Effector memory CD4-positive, alpha-beta T cell (primary cell): ENCODE data around the gene TRPC6.
"Not testable (repeated sequence)": the region's sequence is repeated elsewhere in the genome, so short reads cannot be mapped to it uniquely, and the experiment has no call there.

Source experiments
- DNase-seq, 3 donors: peaks; one replicate each; pipeline ENCODE4 v3.0.0-alpha.2; 2020
- H3K27ac ChIP-seq: 2 replicates; pipeline ENCODE4 v1.7.0; 2013; ENCODE audit warnings: mild to moderate bottlenecking, low read length, moderate library complexity; ENCODE audit not compliant: insufficient read depth, poor library complexity, severe bottlenecking
- H3K27me3 ChIP-seq: replicated peaks from 2 replicates; pipeline ENCODE4 v1.7.0; 2013; ENCODE audit warnings: mild to moderate bottlenecking, low read length; ENCODE audit not compliant: insufficient read depth, control insufficient read depth, poor library complexity, severe bottlenecking
- H3K36me3 ChIP-seq: 2 replicates; pipeline ENCODE4 v1.7.0; 2013; ENCODE audit warnings: mild to moderate bottlenecking, low read length, moderate library complexity; ENCODE audit not compliant: control insufficient read depth, insufficient read depth
- H3K4me1 ChIP-seq: 2 replicates; pipeline ENCODE4 v1.7.0; 2013; ENCODE audit warnings: low read length, mild to moderate bottlenecking; ENCODE audit not compliant: control insufficient read depth, insufficient read depth, poor library complexity, severe bottlenecking
- H3K4me3 ChIP-seq: 2 replicates; pipeline ENCODE4 v1.7.0; 2013; ENCODE audit warnings: low read length, low read depth, mild to moderate bottlenecking; ENCODE audit not compliant: insufficient read depth, poor library complexity, severe bottlenecking
- H3K9me3 ChIP-seq: 2 replicates; pipeline ENCODE4 v1.7.0; 2013; ENCODE audit warnings: mild to moderate bottlenecking, low read length, moderate library complexity; ENCODE audit not compliant: control insufficient read depth

The TRPC6 gene

GRCh38 chr11:101466352-101466751 lies 117.5 kb downstream of the TRPC6 start:
- Histone ChIP-seq H3K4me1 (no peaks in the 10 kb centered on the region), H3K27me3 (no peaks in the 10 kb centered on the region), H3K27ac (no peak overlapping the region), H3K9me3 (no peaks in the 10 kb centered on the region), H3K36me3 (no peaks in the 10 kb centered on the region), H3K4me3 (no peak overlapping the region)
- DNase-seq = no peak

DNA sequence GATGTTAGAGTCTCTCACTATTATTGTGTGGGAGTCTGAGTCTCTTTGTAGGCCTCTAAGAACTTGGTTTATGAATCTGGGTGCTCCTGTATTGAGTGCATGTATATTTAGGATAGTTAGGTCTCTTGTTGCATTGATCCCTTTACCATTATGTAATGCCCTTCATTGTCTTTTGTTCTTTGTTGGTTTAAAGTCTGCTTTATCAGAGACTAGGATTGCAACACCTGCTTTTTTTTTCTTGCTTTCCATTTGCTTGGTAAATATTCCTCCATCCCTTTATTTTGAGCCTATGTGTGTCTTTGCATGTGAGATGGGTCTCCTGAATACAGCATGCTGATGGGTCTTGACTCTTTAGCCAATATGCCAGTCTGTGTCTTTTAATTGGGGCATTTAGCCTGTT lies 119.4 kb downstream of the TRPC6 start:
- not testable (repeated sequence) for H3K27ac ChIP-seq, H3K4me1 ChIP-seq, DNase-seq, H3K9me3 ChIP-seq, H3K36me3 ChIP-seq, H3K27me3 ChIP-seq, H3K4me3 ChIP-seq

GRCh38 chr11:101459020-101459419 lies 124.8 kb downstream of the TRPC6 start:
- H3K9me3 ChIP-seq = no peaks in the 10 kb centered on the region
- no peak for DNase-seq
- H3K36me3 ChIP-seq = no peaks in the 10 kb centered on the region
- H3K27ac ChIP-seq = no peak overlapping the region
- no peaks in the 10 kb centered on the region for H3K27me3 ChIP-seq
- H3K4me1 ChIP-seq = no peaks in the 10 kb centered on the region
- no peak overlapping the region for H3K4me3 ChIP-seq

- Histone ChIP-seq H3K27ac (no peak overlapping the region), H3K4me3 (no peak overlapping the region), H3K4me1 (no peaks in the 10 kb centered on the region), H3K9me3 (no peaks in the 10 kb centered on the region), H3K27me3 (no peaks in the 10 kb centered on the region), H3K36me3 (no peaks in the 10 kb centered on the region)
- DNase-seq = no peak
Measured at GRCh38 chr11:101458161-101458560, 125.6 kb downstream of the TRPC6 start.

DNA sequence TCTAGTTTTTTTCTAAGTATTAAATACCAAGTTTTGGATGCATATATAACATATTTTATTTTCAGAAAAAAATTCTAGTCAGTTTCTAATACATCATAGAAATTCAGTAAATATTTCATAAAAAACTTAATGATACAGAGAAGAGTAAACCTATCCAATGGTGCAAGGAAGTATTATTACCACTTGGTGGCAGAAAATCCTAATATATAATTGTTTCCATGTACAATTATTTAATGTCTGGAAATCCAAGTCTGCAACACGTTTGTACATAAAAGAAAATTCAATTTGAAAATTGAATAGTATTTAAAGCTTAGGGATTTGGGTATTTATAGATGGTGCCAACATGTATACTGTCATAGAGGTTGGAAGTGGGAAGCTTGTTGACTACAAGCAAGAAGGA lies 127.0 kb downstream of the TRPC6 start:
- H3K27me3 ChIP-seq = no peaks in the 10 kb centered on the region
- no peak for DNase-seq
- H3K4me3 ChIP-seq = no peak overlapping the region
- no peaks in the 10 kb centered on the region for H3K4me1 ChIP-seq
- no peak overlapping the region for H3K27ac ChIP-seq
- no peaks in the 10 kb centered on the region for H3K36me3 ChIP-seq
- H3K9me3 ChIP-seq = no peaks in the 10 kb centered on the region

DNA sequence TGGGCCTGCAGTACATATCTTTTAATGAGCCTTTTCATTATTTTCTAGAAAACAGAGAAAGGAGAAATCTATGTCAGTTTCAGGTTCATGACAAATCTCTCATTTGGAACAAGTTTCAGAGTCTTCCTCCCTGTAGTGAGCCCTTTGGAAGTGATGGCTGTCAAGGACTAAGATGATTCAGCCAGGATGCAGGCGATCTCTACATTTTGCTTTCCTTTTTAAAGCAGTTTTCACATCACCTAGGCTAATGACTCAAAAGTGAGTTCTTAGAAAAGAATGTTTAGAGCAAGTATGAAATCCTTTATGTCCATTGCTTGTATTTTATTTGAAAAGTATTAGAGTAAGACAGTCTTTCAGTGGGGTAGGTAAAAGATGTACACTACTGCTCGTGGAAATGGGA lies 130.1 kb downstream of the TRPC6 start:
- DNase-seq = no peak
- Histone ChIP-seq H3K27ac (no peak overlapping the region), H3K36me3 (no peaks in the 10 kb centered on the region), H3K27me3 (no peaks in the 10 kb centered on the region), H3K4me3 (no peak overlapping the region), H3K4me1 (no peaks in the 10 kb centered on the region), H3K9me3 (no peaks in the 10 kb centered on the region)

- DNase-seq = no peak
- Histone ChIP-seq H3K27ac (no peak overlapping the region), H3K9me3 (no peaks in the 10 kb centered on the region), H3K4me3 (no peak overlapping the region), H3K27me3 (no peaks in the 10 kb centered on the region), H3K4me1 (no peaks in the 10 kb centered on the region), H3K36me3 (no peaks in the 10 kb centered on the region)
Measured at GRCh38 chr11:101448881-101449442, 134.8 kb downstream of the TRPC6 start.

GRCh38 chr11:101446726-101447125 lies 137.1 kb downstream of the TRPC6 start:
- H3K4me1 ChIP-seq = no peaks in the 10 kb centered on the region
- H3K36me3 ChIP-seq = no peaks in the 10 kb centered on the region
- H3K27ac ChIP-seq = no peak overlapping the region
- no peaks in the 10 kb centered on the region for H3K27me3 ChIP-seq
- no peaks in the 10 kb centered on the region for H3K9me3 ChIP-seq
- H3K4me3 ChIP-seq = no peak overlapping the region
- no peak for DNase-seq

- no peaks in the 10 kb centered on the region for H3K9me3 ChIP-seq
- H3K36me3 ChIP-seq = no peaks in the 10 kb centered on the region
- no peak overlapping the region for H3K4me3 ChIP-seq
- DNase-seq = no peak
- H3K27me3 ChIP-seq = no peaks in the 10 kb centered on the region
- H3K4me1 ChIP-seq = no peaks in the 10 kb centered on the region
- no peak overlapping the region for H3K27ac ChIP-seq
Measured at GRCh38 chr11:101446238-101446637, 137.6 kb downstream of the TRPC6 start.

DNA sequence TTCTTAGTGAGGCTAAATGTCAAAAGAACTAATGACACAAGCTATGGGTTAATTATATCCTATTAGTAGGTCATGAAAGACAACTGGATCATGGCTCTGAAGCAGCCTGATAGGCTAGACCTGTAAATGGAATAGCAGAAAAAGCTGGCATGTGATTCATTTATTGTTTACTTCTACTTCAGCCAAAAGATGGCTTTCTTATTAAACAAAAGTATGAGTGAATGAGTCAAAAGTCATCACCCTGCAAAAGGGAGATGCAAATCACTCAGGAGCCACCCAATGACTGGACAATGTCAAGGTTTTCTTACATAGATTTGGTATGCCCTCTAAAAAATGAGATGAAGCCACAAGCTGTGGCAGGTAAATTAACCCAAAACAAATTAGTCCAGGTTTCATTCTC lies 138.0 kb downstream of the TRPC6 start:
- Histone ChIP-seq H3K4me1 (no peaks in the 10 kb centered on the region), H3K4me3 (no peak overlapping the region), H3K27ac (no peak overlapping the region), H3K27me3 (no peaks in the 10 kb centered on the region), H3K36me3 (no peaks in the 10 kb centered on the region), H3K9me3 (no peaks in the 10 kb centered on the region)
- DNase-seq = no peak

DNA sequence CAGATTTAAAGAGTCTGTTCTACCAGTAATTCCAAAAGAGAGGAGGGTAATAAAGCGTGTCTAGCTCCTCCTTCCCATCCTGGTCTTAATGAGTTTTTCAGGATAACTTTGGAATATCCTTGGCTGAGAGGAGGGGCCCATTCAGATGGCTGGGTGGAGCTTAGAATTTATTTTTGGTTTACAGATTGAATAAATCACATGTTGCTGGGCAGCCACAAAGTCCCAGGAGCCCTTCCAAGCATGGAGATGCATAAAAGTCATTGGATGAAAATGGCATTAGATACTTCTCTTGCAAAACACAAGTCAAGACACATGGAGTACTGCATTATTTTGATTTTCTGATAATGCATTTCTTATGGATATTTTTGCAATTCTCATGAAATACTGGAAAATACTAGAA lies 139.0 kb downstream of the TRPC6 start:
- Histone ChIP-seq H3K4me1 (no peaks in the 10 kb centered on the region), H3K27me3 (no peaks in the 10 kb centered on the region), H3K9me3 (no peaks in the 10 kb centered on the region), H3K4me3 (no peak overlapping the region), H3K36me3 (no peaks in the 10 kb centered on the region), H3K27ac (no peak overlapping the region)
- DNase-seq = no peak
